ENCODE data around the gene PTPN3.
A peak's percentile ranks its signal among the peaks of the same experiment; 100 is the strongest.
"Not testable (repeated sequence)": the region's sequence is repeated elsewhere in the genome, so short reads cannot be mapped to it uniquely, and the experiment has no call there.

Gene PTPN3

GRCh38 chr9:109498195-109499092 is at the start of gene PTPN3:
PTPN3 (minus strand) TSS chr9:109498307; CDS start chr9:109463434, 34,873 bp downstream.
- Histone ChIP-seq H3K4me3 (IDR thresholded peaks at IDR 0.05; ENCODE audit: insufficient read depth, low read depth, low read length) (no peak within 1 kb of the TSS), H3K79me2 (ENCODE audit: insufficient read depth, low read depth) (no peaks in the 10 kb centered on the region), H3K4me1 (ENCODE audit: low read depth, poor library complexity, severe bottlenecking) (peaks cover 8% of the 10 kb centered on the region), H2AFZ (ENCODE audit: low read depth) (peak within 1 kb of the TSS; percentile 69; the same call in 1 of the 2 replicates), H4K20me1 (ENCODE audit: insufficient read depth) (no peaks in the 10 kb centered on the region), H3K27ac (no peak within 1 kb of the TSS), H3K27me3 (ENCODE audit: insufficient read depth, low read depth) (0 out of 2 replicates have a peak, but pooled peaks cover 7% of the 10 kb centered on the region), H3K36me3 (ENCODE audit: insufficient read depth) (no peaks in the 10 kb centered on the region), H3K4me2 (peak within 1 kb of the TSS; percentile 60), H3K9ac (peak within 1 kb of the TSS; percentile 21; the same call in 1 of the 2 replicates)
- TF ChIP-seq CTCF (conservative IDR thresholded peaks at IDR 0.05; ENCODE audit: low read depth, low read length), result no peak

GRCh38 chr9:109544954-109545353 is 46.8 kb upstream of the PTPN3 start:
- not testable (repeated sequence) for H3K4me3 ChIP-seq (IDR thresholded peaks at IDR 0.05; ENCODE audit: insufficient read depth, low read depth, low read length); H3K27ac ChIP-seq; H3K9ac ChIP-seq; H4K20me1 ChIP-seq (ENCODE audit: insufficient read depth); H3K4me2 ChIP-seq; H3K27me3 ChIP-seq (ENCODE audit: insufficient read depth, low read depth); H2AFZ ChIP-seq (ENCODE audit: low read depth); H3K4me1 ChIP-seq (ENCODE audit: low read depth, poor library complexity, severe bottlenecking); H3K79me2 ChIP-seq (ENCODE audit: insufficient read depth, low read depth); H3K36me3 ChIP-seq (ENCODE audit: insufficient read depth)

- H3K4me2 ChIP-seq, result no peak overlapping the region
- H3K79me2 ChIP-seq (ENCODE audit: insufficient read depth, low read depth), result no peaks in the 10 kb centered on the region
- H3K9ac ChIP-seq, result no peak overlapping the region
- H2AFZ ChIP-seq (ENCODE audit: low read depth), result no peak overlapping the region
- no peaks in the 10 kb centered on the region for H3K27me3 ChIP-seq (ENCODE audit: insufficient read depth, low read depth)
- H3K4me3 ChIP-seq (IDR thresholded peaks at IDR 0.05; ENCODE audit: insufficient read depth, low read depth, low read length), result no peak overlapping the region
- no peaks in the 10 kb centered on the region for H3K36me3 ChIP-seq (ENCODE audit: insufficient read depth)
- H4K20me1 ChIP-seq (ENCODE audit: insufficient read depth), result no peaks in the 10 kb centered on the region
- no peak for TF ChIP-seq CTCF (conservative IDR thresholded peaks at IDR 0.05; ENCODE audit: low read depth, low read length)
- no peaks in the 10 kb centered on the region for H3K4me1 ChIP-seq (ENCODE audit: low read depth, poor library complexity, severe bottlenecking)
- no peak overlapping the region for H3K27ac ChIP-seq
Measured at GRCh38 chr9:109542922-109543321, 44.8 kb upstream of the PTPN3 start.

- Histone ChIP-seq H3K27ac (no peak overlapping the region), H2AFZ (ENCODE audit: low read depth) (no peak overlapping the region), H3K79me2 (ENCODE audit: insufficient read depth, low read depth) (no peaks in the 10 kb centered on the region), H3K4me3 (IDR thresholded peaks at IDR 0.05; ENCODE audit: insufficient read depth, low read depth, low read length) (no peak overlapping the region), H3K9ac (no peak overlapping the region), H3K36me3 (ENCODE audit: insufficient read depth) (no peaks in the 10 kb centered on the region), H4K20me1 (ENCODE audit: insufficient read depth) (no peaks in the 10 kb centered on the region), H3K27me3 (ENCODE audit: insufficient read depth, low read depth) (no peaks in the 10 kb centered on the region), H3K4me2 (no peak overlapping the region), H3K4me1 (ENCODE audit: low read depth, poor library complexity, severe bottlenecking) (no peaks in the 10 kb centered on the region)
- no peak for TF ChIP-seq CTCF (conservative IDR thresholded peaks at IDR 0.05; ENCODE audit: low read depth, low read length)
Measured at GRCh38 chr9:109538346-109538745, 40.2 kb upstream of the PTPN3 start.

- H2AFZ ChIP-seq (ENCODE audit: low read depth), result no peak overlapping the region
- H3K79me2 ChIP-seq (ENCODE audit: insufficient read depth, low read depth), result no peaks in the 10 kb centered on the region
- no peak overlapping the region for H3K4me3 ChIP-seq (IDR thresholded peaks at IDR 0.05; ENCODE audit: insufficient read depth, low read depth, low read length)
- H3K4me2 ChIP-seq, result no peak overlapping the region
- H3K36me3 ChIP-seq (ENCODE audit: insufficient read depth), result no peaks in the 10 kb centered on the region
- TF ChIP-seq CTCF (conservative IDR thresholded peaks at IDR 0.05; ENCODE audit: low read depth, low read length), result no peak
- H4K20me1 ChIP-seq (ENCODE audit: insufficient read depth), result no peaks in the 10 kb centered on the region
- no peak overlapping the region for H3K27ac ChIP-seq
- no peaks in the 10 kb centered on the region for H3K27me3 ChIP-seq (ENCODE audit: insufficient read depth, low read depth)
- H3K9ac ChIP-seq, result no peak overlapping the region
- no peaks in the 10 kb centered on the region for H3K4me1 ChIP-seq (ENCODE audit: low read depth, poor library complexity, severe bottlenecking)
Measured at GRCh38 chr9:109537288-109537687, 39.2 kb upstream of the PTPN3 start.
